ENCODE measurements around the gene SIRPG. TPM values are rescaled to one million over a fixed set of nuclear protein-coding genes. Genes with fewer than 3 reads are reported as not detected.

SIRPG gene
- total RNA-seq, 1 donor from 2014 or later = not detected

GRCh38 chr20:1588533-1589460 is 68.8 kb downstream of the SIRPG start:
- Histone ChIP-seq H3K27ac (no peak overlapping the region), H3K4me1 (no peaks in the 10 kb centered on the region), H3K27me3 (no peaks in the 10 kb centered on the region), H3K36me3 (no peaks in the 10 kb centered on the region), H3K4me3 (no peak overlapping the region), H3K9me3 (no peaks in the 10 kb centered on the region)
- intact Hi-C loops (cut with DNase I) = no loop called here
- no peak for DNase-seq (ENCODE audit: extremely low spot score in 2 of 2)
- TF ChIP-seq CTCF (IDR thresholded peaks at IDR 0.05) = no peak
- no peak for TF ChIP-seq POLR2A (IDR thresholded peaks at IDR 0.05)
- TF ChIP-seq POLR2AphosphoS5 (IDR thresholded peaks at IDR 0.05; ENCODE audit: insufficient read depth in 1 of 2, low read depth in 1 of 2) = no peak

GRCh38 chr20:1587781-1588532 is 69.6 kb downstream of the SIRPG start:
- H3K4me3 ChIP-seq = no peak overlapping the region
- intact Hi-C loops (cut with DNase I) = no loop called here
- H3K27ac ChIP-seq = no peak overlapping the region
- TF ChIP-seq POLR2AphosphoS5 (IDR thresholded peaks at IDR 0.05; ENCODE audit: insufficient read depth in 1 of 2, low read depth in 1 of 2) (no peak), POLR2A (IDR thresholded peaks at IDR 0.05) (no peak), CTCF (IDR thresholded peaks at IDR 0.05) (no peak)
- no peaks in the 10 kb centered on the region for H3K27me3 ChIP-seq
- no peak for DNase-seq (ENCODE audit: extremely low spot score in 2 of 2)
- H3K4me1 ChIP-seq = no peaks in the 10 kb centered on the region
- no peaks in the 10 kb centered on the region for H3K9me3 ChIP-seq
- no peaks in the 10 kb centered on the region for H3K36me3 ChIP-seq

- TF ChIP-seq POLR2AphosphoS5 (IDR thresholded peaks at IDR 0.05; ENCODE audit: insufficient read depth in 1 of 2, low read depth in 1 of 2) = no peak
- TF ChIP-seq POLR2A (IDR thresholded peaks at IDR 0.05) = no peak
- no peak for TF ChIP-seq CTCF (IDR thresholded peaks at IDR 0.05)
- intact Hi-C loops (cut with DNase I) = no loop called here
- Histone ChIP-seq H3K4me1 (no peaks in the 10 kb centered on the region), H3K27me3 (no peaks in the 10 kb centered on the region), H3K27ac (no peak overlapping the region), H3K9me3 (no peaks in the 10 kb centered on the region), H3K4me3 (no peak overlapping the region), H3K36me3 (no peaks in the 10 kb centered on the region)
- DNase-seq (ENCODE audit: extremely low spot score in 2 of 2) = peak in 1 of 2 donors; percentile 43
Measured at GRCh38 chr20:1579488-1579887, 78.1 kb downstream of the SIRPG start.

Small RNA genes lying within 50 kb of the gene (small RNA-seq; reads per million reads assigned to genes)
- gene AL109809.3 = not detected
- gene RN7SL561P = not detected

Other genes starting within 250 kb of the SIRPG start
- 53.8 TPM for gene NSFL1C, start 190.9 kb downstream of the SIRPG start, total RNA-seq
- 2.9 TPM for gene SIRPB2, start 166.4 kb downstream of the SIRPG start, total RNA-seq
- gene SIRPD, start 100.1 kb downstream of the SIRPG start, total RNA-seq = not detected
- gene SIRPB1, start 37.8 kb downstream of the SIRPG start, total RNA-seq = 2.5 TPM
- gene SIRPA, start 237.6 kb upstream of the SIRPG start, total RNA-seq = 52.3 TPM

Measured in vagina (tissue), 2 donors.